ENCODE results near the gene C11orf65.

The C11orf65 gene, protein sequence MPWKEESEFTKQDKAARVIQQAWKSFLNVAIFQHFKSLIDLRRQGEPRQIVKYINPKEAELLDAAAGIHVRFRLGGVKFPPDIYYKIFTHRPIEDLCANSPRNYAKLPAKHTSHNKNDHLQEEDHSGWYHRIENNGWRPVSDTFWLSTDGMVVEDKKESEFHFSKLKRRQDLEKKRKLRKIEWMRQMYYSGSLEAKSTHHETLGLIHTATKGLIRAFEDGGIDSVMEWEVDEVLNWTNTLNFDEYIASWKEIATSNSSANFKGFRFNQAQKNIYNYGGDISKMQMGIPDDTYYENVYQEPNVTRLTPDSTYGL

DNA sequence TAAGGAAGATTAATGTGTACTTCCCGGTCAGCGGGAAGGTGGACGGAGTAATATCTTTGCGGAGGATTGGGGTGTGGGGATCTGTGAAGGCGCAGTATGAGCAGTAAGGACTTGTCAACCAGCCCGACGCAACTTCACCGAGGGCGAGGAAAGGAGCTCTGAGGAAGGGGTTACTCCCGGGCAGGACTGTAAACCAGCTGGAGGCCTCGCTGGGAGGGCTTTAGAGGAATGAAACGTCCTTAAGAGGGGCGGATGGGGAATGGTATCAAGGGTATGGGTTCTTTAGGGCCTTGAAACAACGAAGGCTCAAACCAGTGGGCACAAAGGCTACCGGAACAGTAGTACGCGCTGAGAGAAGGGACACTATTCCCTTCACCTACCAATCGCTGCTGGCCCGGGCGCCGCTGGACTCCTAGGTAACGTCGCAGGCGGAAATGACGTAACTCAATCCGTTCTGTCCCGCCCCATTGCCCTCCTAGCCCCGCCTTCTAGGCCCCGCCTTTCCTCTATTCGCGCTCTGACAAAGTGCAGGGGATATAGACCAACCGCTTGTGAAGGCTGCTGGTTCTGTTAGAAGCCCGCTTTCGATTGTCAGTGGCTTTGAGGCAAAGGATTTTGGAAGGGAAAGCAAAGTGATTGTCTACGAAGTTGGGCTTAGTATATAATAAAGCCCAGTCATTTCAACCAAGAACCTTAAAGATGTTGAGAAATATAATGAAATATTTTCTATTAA, at the start of gene C11orf65:
TSS of gene C11orf65 (minus strand) at position 439 of the 733 bp plus-strand sequence. CDS start 5,970 bp downstream, outside the sequence.
- peak; percentile 95 for DNase-seq

DNA sequence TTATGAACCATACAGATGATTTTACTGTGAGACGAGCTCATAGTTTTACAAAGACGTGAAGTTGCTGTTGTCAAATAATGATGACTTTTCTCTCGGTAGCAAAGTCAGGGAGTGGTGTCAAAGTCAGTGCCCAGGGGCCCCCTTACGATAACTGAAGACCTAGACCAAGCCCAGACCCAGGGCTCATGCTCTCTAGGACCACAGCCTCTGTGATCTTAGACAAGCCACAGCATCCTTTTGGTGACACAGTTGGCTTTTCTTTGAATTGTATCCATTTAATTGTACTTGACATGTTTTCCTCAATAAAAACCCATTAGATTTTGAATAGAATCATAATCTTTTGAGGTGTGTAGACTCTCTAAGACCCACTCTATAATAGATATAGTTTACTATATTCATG, 48.8 kb upstream of the C11orf65 start:
- DNase-seq, result no peak

- DNase-seq, result no peak
Observed at GRCh38 chr11:108512708-108513107, 45.4 kb upstream of the C11orf65 start.

DNA sequence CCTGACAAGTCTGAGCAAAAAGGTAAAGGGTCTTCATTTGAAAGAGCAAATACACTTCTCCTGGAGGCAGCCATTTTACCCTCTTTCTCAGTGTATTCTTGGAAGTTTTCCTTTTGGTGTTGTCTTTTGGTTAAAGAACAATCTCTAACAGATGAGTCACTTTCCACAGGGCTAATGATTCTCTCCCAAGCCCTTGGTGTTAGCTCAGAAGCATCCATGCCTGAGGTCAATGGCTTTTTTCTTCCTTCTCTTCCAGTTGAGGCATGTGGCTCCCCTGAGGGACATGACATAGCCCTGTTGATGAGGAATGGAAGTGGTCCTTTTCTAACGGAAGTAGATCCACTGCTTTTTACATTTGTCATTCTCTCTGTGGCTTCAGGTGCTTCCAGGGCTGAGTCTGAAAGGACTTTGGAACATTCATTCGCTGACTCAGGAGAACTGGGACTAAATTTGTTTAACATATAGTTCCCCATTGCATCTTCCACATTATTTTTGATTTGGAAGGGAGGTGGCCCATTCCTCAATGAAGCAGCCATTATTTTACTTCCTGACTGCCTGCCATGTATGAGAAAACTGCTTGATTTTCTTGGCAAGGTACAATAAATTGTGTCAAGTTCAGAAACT, 44.6 kb upstream of the C11orf65 start:
- no peak for DNase-seq

- DNase-seq, result no peak
Observed at GRCh38 chr11:108508653-108509593, 41.6 kb upstream of the C11orf65 start.

DNA sequence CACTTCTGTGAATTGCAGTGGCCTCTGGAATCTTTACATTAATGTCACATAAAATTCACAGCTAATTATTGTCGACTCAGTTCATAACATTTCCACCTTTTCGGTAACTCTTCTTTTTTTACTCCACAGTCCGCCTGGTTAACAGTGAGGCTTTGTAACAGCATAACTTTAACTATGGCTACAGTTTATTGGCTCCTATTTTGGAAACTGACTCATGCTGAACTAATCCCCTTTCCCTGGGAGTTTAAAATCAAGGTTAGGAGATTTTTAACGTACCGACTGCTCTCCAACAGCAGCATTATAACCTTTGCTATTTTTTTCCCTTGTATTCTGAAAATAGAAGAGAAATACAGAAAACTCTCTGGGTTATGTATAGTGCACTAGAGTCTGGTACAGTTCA, 34.1 kb upstream of the C11orf65 start:
- no peak for DNase-seq

DNA sequence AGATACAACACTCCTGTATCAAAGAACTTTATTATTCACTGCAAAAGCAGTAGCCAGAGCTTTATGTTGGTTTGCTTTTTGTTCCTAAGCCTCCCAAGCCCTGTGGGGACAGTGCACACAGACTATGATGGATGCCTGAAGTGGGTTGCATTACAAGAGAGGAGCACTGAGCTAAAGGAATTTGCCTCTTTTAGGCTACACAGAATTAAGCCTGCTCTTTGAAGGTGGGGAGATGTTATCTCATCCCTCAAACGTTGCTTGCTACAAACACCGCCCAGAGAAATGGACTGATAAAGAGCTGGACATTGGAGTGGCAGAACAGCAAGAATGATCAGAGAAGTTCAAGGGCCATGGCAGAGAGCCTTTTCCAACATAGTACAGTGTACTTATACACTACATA, 33.4 kb upstream of the C11orf65 start:
- DNase-seq, result no peak

DNA sequence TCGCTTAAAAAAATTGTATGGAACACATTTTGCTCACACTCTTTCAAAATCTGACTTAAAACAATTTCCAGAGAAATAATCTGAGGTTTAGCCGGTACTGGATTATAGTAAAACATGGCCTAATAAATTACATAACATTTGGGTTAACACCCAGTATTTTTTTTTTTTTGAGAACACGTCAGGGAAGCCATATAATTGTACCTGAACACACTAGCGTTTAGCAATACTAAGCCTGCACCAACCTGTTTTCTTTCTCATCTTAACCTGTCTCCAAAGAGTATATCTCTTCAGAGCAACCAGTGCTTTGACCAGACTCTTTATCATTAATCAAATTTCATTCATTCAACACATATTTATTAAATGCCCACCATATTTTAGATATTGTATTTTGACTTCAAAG, 32.8 kb upstream of the C11orf65 start:
- DNase-seq, result no peak

DNA sequence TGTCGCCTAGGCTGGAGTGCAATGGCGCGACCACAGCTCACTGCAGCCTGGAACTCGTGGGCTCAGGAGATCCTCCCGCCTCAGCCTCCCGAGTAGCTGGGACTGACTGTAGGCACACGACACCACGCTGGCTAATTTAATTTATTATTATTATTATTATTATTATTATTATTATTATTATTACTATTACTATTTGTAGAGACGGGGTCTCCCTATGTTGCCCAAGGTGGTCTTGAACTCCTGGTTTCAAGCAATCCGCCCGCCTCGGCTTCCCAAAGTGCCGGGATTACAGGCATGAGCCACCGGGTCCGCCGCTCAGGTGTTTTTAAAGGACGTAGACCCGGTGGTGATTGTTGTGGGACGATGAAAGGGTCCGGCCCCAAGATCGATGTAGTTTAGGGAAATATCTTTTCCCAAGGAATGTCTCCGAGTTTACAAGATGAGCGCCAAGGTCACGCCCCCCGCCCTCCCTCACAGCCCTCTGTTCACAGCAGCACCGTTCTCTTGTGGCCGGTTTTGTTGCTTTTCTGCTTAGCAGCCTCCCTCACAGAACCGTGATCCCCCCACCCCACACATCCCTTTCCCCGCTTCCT, 31.6 kb upstream of the C11orf65 start:
- DNase-seq, result no peak

- peak; percentile 43 for DNase-seq
Observed at GRCh38 chr11:108498046-108498815, 30.9 kb upstream of the C11orf65 start, which contains the start of gene POGLUT3. Gene POGLUT3, minus strand, starts transcription at chr11:108498384. Its CDS starts 18 bp downstream, at chr11:108498366.

DNA sequence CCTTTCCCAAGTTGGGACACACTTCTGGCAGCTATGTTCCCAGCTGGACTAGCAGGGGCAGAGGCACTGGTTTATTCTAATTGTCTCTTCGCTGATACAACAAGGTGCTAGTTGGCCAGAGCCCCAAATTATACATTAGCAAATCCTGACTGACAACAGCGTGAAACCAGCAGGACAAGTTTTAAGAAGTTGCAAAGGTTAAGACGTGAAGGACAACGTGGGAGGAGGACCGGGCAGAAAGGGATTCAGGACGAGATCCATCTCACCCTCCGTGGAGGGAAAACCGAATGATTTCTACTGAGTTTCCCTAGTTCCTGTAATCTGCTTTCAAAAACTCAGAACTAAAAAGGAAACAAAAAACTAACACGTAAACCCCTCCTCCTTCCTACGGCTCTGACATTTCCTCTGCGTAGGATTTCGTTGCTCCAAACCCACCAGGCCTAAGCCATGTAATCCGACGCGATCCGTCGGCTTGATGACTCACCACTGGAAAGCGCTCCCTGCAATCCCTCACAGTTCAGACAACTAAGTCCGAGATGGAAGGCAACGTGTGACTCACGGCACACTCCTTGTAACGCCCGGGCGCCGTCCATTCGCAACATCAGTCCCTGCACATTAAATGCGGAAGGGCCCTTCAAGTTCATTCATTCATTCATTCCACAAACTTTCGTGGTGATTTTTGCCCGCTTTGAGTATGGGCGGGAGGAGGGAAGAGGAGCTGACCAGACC, 30.2 kb upstream of the C11orf65 start:
- peak; percentile 76 for DNase-seq

GRCh38 chr11:108496643-108497256, 29.4 kb upstream of the C11orf65 start:
- no peak for DNase-seq

- no peak for DNase-seq
Observed at GRCh38 chr11:108495326-108495725, 28.0 kb upstream of the C11orf65 start.

DNA sequence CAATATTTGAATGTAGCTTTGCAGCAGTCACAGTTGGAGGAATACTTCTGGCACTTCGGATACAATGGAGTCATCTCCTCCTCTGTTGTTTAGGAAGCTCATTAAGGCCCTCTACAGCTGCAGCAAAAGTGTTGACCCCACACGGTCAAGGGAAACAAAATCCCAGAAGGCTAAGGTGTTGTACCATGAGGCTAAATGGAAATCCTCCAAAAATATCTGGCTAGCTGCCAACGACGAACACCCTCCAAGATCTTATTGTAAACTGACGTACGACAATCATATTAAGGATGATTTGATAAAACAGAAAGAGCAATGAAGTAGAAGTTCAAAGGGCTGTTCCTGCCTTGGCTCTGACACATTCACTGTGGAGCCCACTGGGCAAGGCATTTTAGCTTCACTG, 26.9 kb upstream of the C11orf65 start:
- no peak for DNase-seq

- DNase-seq, result no peak
Observed at GRCh38 chr11:108491936-108492335, 24.6 kb upstream of the C11orf65 start.

GRCh38 chr11:108486828-108487227, 19.5 kb upstream of the C11orf65 start:
- DNase-seq, result no peak

GRCh38 chr11:108486331-108486730, 19.0 kb upstream of the C11orf65 start:
- no peak for DNase-seq

GRCh38 chr11:108483163-108483562, 15.8 kb upstream of the C11orf65 start:
- no peak for DNase-seq

GRCh38 chr11:108474664-108475463, 7.5 kb upstream of the C11orf65 start:
- no peak for DNase-seq

All from activated naive CD4-positive, alpha-beta T cell treated with Interleukin-2 at 50 U/mL for 16 hours (primary cell).